UCSD-AML1 (cell line): ENCODE data around the gene CDH23.

Source experiments
- DNase-seq: peaks from one replicate; lab custom pipeline; 2025; ENCODE audit not compliant: unreplicated experiment; lab: John Stamatoyannopoulos, UW

CDH23 gene

GRCh38 chr10:71634531-71635164 lies 237.9 kb downstream of the CDH23 start:
- DNase-seq: no peak

GRCh38 chr10:71635251-71635866 lies 238.6 kb downstream of the CDH23 start:
- DNase-seq: no peak

- DNase-seq: no peak
Observed at GRCh38 chr10:71635867-71636266, 239.1 kb downstream of the CDH23 start.

- no peak for DNase-seq
Observed at GRCh38 chr10:71636588-71636987, 239.9 kb downstream of the CDH23 start.

GRCh38 chr10:71637305-71637704 lies 240.6 kb downstream of the CDH23 start:
- no peak for DNase-seq

- DNase-seq: peak; percentile 66
Observed at GRCh38 chr10:71638064-71638821, 241.5 kb downstream of the CDH23 start.

- peak; percentile 74 for DNase-seq
Observed at GRCh38 chr10:71638822-71639719, 242.4 kb downstream of the CDH23 start.

- no peak for DNase-seq
Observed at GRCh38 chr10:71640607-71641006, 243.9 kb downstream of the CDH23 start.

GRCh38 chr10:71641449-71641848 lies 244.7 kb downstream of the CDH23 start:
- DNase-seq: no peak

- DNase-seq: no peak
Observed at GRCh38 chr10:71641986-71642385, 245.3 kb downstream of the CDH23 start.

- no peak for DNase-seq
Observed at GRCh38 chr10:71643904-71644303, 247.2 kb downstream of the CDH23 start.

GRCh38 chr10:71644307-71645180 lies 247.8 kb downstream of the CDH23 start:
- DNase-seq: no peak

GRCh38 chr10:71645185-71645584 lies 248.5 kb downstream of the CDH23 start:
- no peak for DNase-seq

GRCh38 chr10:71646037-71646436 lies 249.3 kb downstream of the CDH23 start:
- DNase-seq: no peak

- no peak for DNase-seq
Observed at GRCh38 chr10:71646592-71647292, 250.0 kb downstream of the CDH23 start.

GRCh38 chr10:71647526-71648253 lies 251.0 kb downstream of the CDH23 start:
- no peak for DNase-seq

GRCh38 chr10:71648254-71648932 lies 251.7 kb downstream of the CDH23 start:
- no peak for DNase-seq

GRCh38 chr10:71648933-71649320 lies 252.2 kb downstream of the CDH23 start:
- DNase-seq: no peak
